ENCODE data around the gene AGO3.
A peak's percentile ranks its signal among the peaks of the same experiment; 100 is the strongest.

AGO3 gene

GRCh38 chr1:36055706-36056105 is 124.8 kb downstream of the AGO3 start:
- H3K27me3 Mint-ChIP-seq: no peaks in the 10 kb centered on the region
- no peak for ATAC-seq (replicated peaks)
- H3K4me1 Mint-ChIP-seq: no peaks in the 10 kb centered on the region
- H3K4me3 Mint-ChIP-seq: no peak overlapping the region
- no peak for DNase-seq
- H3K9me3 Mint-ChIP-seq: no peaks in the 10 kb centered on the region
- no peak overlapping the region for H3K27ac Mint-ChIP-seq
- peaks cover 13 to 31% of the 10 kb centered on the region in 2 donors for H3K36me3 Mint-ChIP-seq

GRCh38 chr1:36062315-36062714 is 131.4 kb downstream of the AGO3 start:
- Mint-ChIP-seq H3K27ac (no peak overlapping the region), H3K4me1 (no peaks in the 10 kb centered on the region), H3K36me3 (peaks cover 3 to 6% of the 10 kb centered on the region in 2 donors), H3K9me3 (no peaks in the 10 kb centered on the region), H3K4me3 (no peak overlapping the region), H3K27me3 (no peaks in the 10 kb centered on the region)
- ATAC-seq (replicated peaks) (no peak), DNase-seq (no peak)

GRCh38 chr1:36067871-36068270 is 137.0 kb downstream of the AGO3 start:
- Mint-ChIP-seq H3K4me3 (no peak overlapping the region), H3K27me3 (no peaks in the 10 kb centered on the region), H3K27ac (no peak overlapping the region), H3K9me3 (no peaks in the 10 kb centered on the region), H3K36me3 (no peaks in the 10 kb centered on the region), H3K4me1 (no peaks in the 10 kb centered on the region)
- ATAC-seq (replicated peaks): no peak
- DNase-seq: no peak

GRCh38 chr1:36068866-36069265 is 138.0 kb downstream of the AGO3 start:
- Mint-ChIP-seq H3K4me3 (no peak overlapping the region), H3K9me3 (no peaks in the 10 kb centered on the region), H3K4me1 (no peaks in the 10 kb centered on the region), H3K27ac (no peak overlapping the region), H3K27me3 (no peaks in the 10 kb centered on the region), H3K36me3 (no peaks in the 10 kb centered on the region)
- DNase-seq: no peak
- ATAC-seq (replicated peaks): no peak

- Mint-ChIP-seq H3K4me3 (no peak overlapping the region), H3K36me3 (no peaks in the 10 kb centered on the region), H3K27me3 (no peaks in the 10 kb centered on the region), H3K27ac (no peak overlapping the region), H3K9me3 (no peaks in the 10 kb centered on the region), H3K4me1 (no peaks in the 10 kb centered on the region)
- ATAC-seq (replicated peaks): no peak
- DNase-seq: no peak
Observed at GRCh38 chr1:36070349-36070748, 139.4 kb downstream of the AGO3 start.

GRCh38 chr1:36076979-36077573 is 146.2 kb downstream of the AGO3 start:
- ATAC-seq (replicated peaks) (no peak), DNase-seq (no peak)
- Mint-ChIP-seq H3K27me3 (peaks cover 3% of the 10 kb centered on the region in 2 donors), H3K27ac (no peak overlapping the region), H3K4me3 (no peak overlapping the region), H3K4me1 (no peaks in the 10 kb centered on the region), H3K9me3 (no peaks in the 10 kb centered on the region), H3K36me3 (no peaks in the 10 kb centered on the region)

- peaks cover 4 to 22% of the 10 kb centered on the region in 2 donors for H3K27me3 Mint-ChIP-seq
- no peaks in the 10 kb centered on the region for H3K36me3 Mint-ChIP-seq
- no peak for ATAC-seq (replicated peaks)
- H3K27ac Mint-ChIP-seq: no peak overlapping the region
- DNase-seq: no peak
- no peaks in the 10 kb centered on the region for H3K9me3 Mint-ChIP-seq
- peaks cover 0 to 1% of the 10 kb centered on the region in 2 donors for H3K4me1 Mint-ChIP-seq
- H3K4me3 Mint-ChIP-seq: no peak overlapping the region
Observed at GRCh38 chr1:36080236-36080635, 149.3 kb downstream of the AGO3 start.

- DNase-seq (no peak), ATAC-seq (replicated peaks) (no peak)
- Mint-ChIP-seq H3K27ac (no peak overlapping the region), H3K27me3 (peaks cover 4 to 22% of the 10 kb centered on the region in 2 donors), H3K4me1 (peaks cover 0 to 1% of the 10 kb centered on the region in 2 donors), H3K9me3 (no peaks in the 10 kb centered on the region), H3K36me3 (no peaks in the 10 kb centered on the region), H3K4me3 (no peak overlapping the region)
Observed at GRCh38 chr1:36080801-36081200, 149.9 kb downstream of the AGO3 start.

GRCh38 chr1:36081926-36082485 is 151.1 kb downstream of the AGO3 start:
- H3K9me3 Mint-ChIP-seq: no peaks in the 10 kb centered on the region
- H3K27ac Mint-ChIP-seq: no peak overlapping the region
- no peaks in the 10 kb centered on the region for H3K36me3 Mint-ChIP-seq
- no peak overlapping the region for H3K4me3 Mint-ChIP-seq
- DNase-seq: no peak
- ATAC-seq (replicated peaks): no peak
- peaks cover 0 to 1% of the 10 kb centered on the region in 2 donors for H3K4me1 Mint-ChIP-seq
- peaks cover 4 to 22% of the 10 kb centered on the region in 2 donors for H3K27me3 Mint-ChIP-seq

- peak overlapping the region in 1 of 2 donors; percentile 76 for H3K4me3 Mint-ChIP-seq
- H3K27ac Mint-ChIP-seq: no peak overlapping the region
- no peaks in the 10 kb centered on the region for H3K36me3 Mint-ChIP-seq
- ATAC-seq (replicated peaks): no peak
- peaks cover 4 to 22% of the 10 kb centered on the region in 2 donors for H3K27me3 Mint-ChIP-seq
- DNase-seq: no peak
- peaks cover 0 to 1% of the 10 kb centered on the region in 2 donors for H3K4me1 Mint-ChIP-seq
- no peaks in the 10 kb centered on the region for H3K9me3 Mint-ChIP-seq
Observed at GRCh38 chr1:36083219-36083618, 152.3 kb downstream of the AGO3 start.

GRCh38 chr1:36083635-36084496 is 153.0 kb downstream of the AGO3 start, which contains the start of gene TEKT2:
Gene TEKT2 (plus strand): TSS chr1:36084094. CDS start chr1:36084922, 828 bp downstream.
- peaks cover 0 to 1% of the 10 kb centered on the region in 2 donors for H3K4me1 Mint-ChIP-seq
- no peak within 1 kb of the TSS for H3K27ac Mint-ChIP-seq
- no peaks in the 10 kb centered on the region for H3K36me3 Mint-ChIP-seq
- H3K27me3 Mint-ChIP-seq: peaks cover 4 to 22% of the 10 kb centered on the region in 2 donors
- DNase-seq (no peak), ATAC-seq (replicated peaks) (no peak)
- H3K9me3 Mint-ChIP-seq: no peaks in the 10 kb centered on the region
- peak within 1 kb of the TSS; percentile 72 to 76 for H3K4me3 Mint-ChIP-seq

GRCh38 chr1:36084497-36085115 is 153.7 kb downstream of the AGO3 start:
- Mint-ChIP-seq H3K9me3 (no peaks in the 10 kb centered on the region), H3K4me1 (peaks cover 5% of the 10 kb centered on the region in 2 donors)

GRCh38 chr1:36085126-36085525 is 154.2 kb downstream of the AGO3 start:
- H3K36me3 Mint-ChIP-seq: peaks cover 8 to 9% of the 10 kb centered on the region in 2 donors
- H3K4me3 Mint-ChIP-seq: peak overlapping the region in 1 of 2 donors; percentile 76
- no peak for DNase-seq
- no peaks in the 10 kb centered on the region for H3K9me3 Mint-ChIP-seq
- H3K27ac Mint-ChIP-seq: no peak overlapping the region
- ATAC-seq (replicated peaks): no peak
- peaks cover 4 to 22% of the 10 kb centered on the region in 2 donors for H3K27me3 Mint-ChIP-seq
- peaks cover 10% of the 10 kb centered on the region in 2 donors for H3K4me1 Mint-ChIP-seq

More at GRCh38 chr1:36084497-36085115, 153.7 kb downstream of the AGO3 start:
- Mint-ChIP-seq H3K27ac (no peak overlapping the region), H3K36me3 (peaks cover 2 to 4% of the 10 kb centered on the region in 2 donors), H3K27me3 (peaks cover 4 to 22% of the 10 kb centered on the region in 2 donors), H3K4me3 (peak overlapping the region; percentile 44 to 76)
- DNase-seq: no peak
- no peak for ATAC-seq (replicated peaks)

Data from stimulated activated naive B cell treated with anti-CD40 and anti-IgM and Interleukin-4, amounts not matched to agents 10 μg/mL and 1 μg/mL and 100 μg/mL, for 72 hours (primary cell).